Natural killer cell (primary cell): ENCODE measurements around the gene TXLNG. TPM values are rescaled to one million over a fixed set of nuclear protein-coding genes. Genes with fewer than 3 reads are reported as not detected.
A peak's percentile ranks its signal among the peaks of the same experiment; 100 is the strongest.

Source experiments
- ATAC-seq, 3 donors: fragments of 150-1000 bp in 2 of 3; fragments of 200-7000 bp in 1 of 3; cut with Tn5 transposase; 1 replicate in 1 of 3; 2 replicates in 2 of 3; pipeline ENCODE4 v1.10.0; 2021; ENCODE audit warnings: mild to moderate bottlenecking in 2 of 3, moderate library complexity in 2 of 3
- DNase-seq, 2 donors: peaks; one replicate each; pipeline versions ENCODE4 v3.0.0 to v3.0.0-alpha.2; 2013 to 2021; ENCODE audit warnings: mixed read lengths in 1 of 2
- H3K27ac ChIP-seq: one replicate; pipeline ENCODE4 v1.5.1; 2013; ENCODE audit warnings: mild to moderate bottlenecking, low read length
- H3K27me3 ChIP-seq: one replicate; pipeline ENCODE4 v1.6.1; 2013; ENCODE audit warnings: low read length; ENCODE audit not compliant: control insufficient read depth, insufficient read depth
- H3K36me3 ChIP-seq: one replicate; pipeline ENCODE4 v1.6.1; 2013; ENCODE audit warnings: low read length; ENCODE audit not compliant: control insufficient read depth, insufficient read depth
- H3K4me1 ChIP-seq: one replicate; pipeline ENCODE4 v1.6.1; 2013; ENCODE audit warnings: low read length; ENCODE audit not compliant: control insufficient read depth, insufficient read depth
- H3K4me3 ChIP-seq: one replicate; pipeline ENCODE4 v1.5.1; 2013; ENCODE audit warnings: low read length
- H3K9me3 ChIP-seq: one replicate; pipeline ENCODE4 v1.6.1; 2013; ENCODE audit warnings: low read length; ENCODE audit not compliant: control insufficient read depth, insufficient read depth
- H3K27ac Mint-ChIP-seq, 2 donors: one replicate each; pipeline ENCODE4 v1.8.0; 2022; ENCODE audit warnings: mild to moderate bottlenecking in 2 of 2, mixed read lengths in 2 of 2, moderate library complexity in 1 of 2
- H3K27me3 Mint-ChIP-seq, 2 donors: one replicate each; pipeline ENCODE4 v1.8.0; 2022; ENCODE audit warnings: low read depth in 2 of 2, mixed read lengths in 2 of 2
- H3K36me3 Mint-ChIP-seq: one replicate; pipeline ENCODE4 v1.8.0; 2022; ENCODE audit warnings: mixed read lengths
- H3K4me1 Mint-ChIP-seq, 2 donors: one replicate each; pipeline ENCODE4 v1.8.0; 2022; ENCODE audit warnings: mixed read lengths in 2 of 2
- H3K4me3 Mint-ChIP-seq: one replicate; pipeline ENCODE4 v1.8.0; 2022; ENCODE audit warnings: mild to moderate bottlenecking, moderate library complexity, mixed read lengths
- H3K9me3 Mint-ChIP-seq, 2 donors: one replicate each; pipeline ENCODE4 v1.8.0; 2022; ENCODE audit warnings: mixed read lengths in 2 of 2
- WGBS: methylation state at CpG from one replicate; pipeline ENCODE4 v1.1.7; 2013; ENCODE audit warnings: missing lambda C conversion rate; ENCODE audit not compliant: insufficient coverage; 5-methylcytosine and 5-hydroxymethylcytosine counted together
- intact Hi-C: fragments of 100-400 bp; cut with micrococcal nuclease; formaldehyde crosslinking; loops from one replicate; pipeline ENCODE4 v1.14.2; 2022
- total RNA-seq, 4 donors: library from RNA; stranded (reverse); fragments of 120-200 nt in 1 of 4; gene quantifications; one replicate each; pipeline versions ENCODE4 v1.2.3 to v1.2.4, GENCODE V29; 2013 to 2022
- TF ChIP-seq, protein P1 (sequence below): fragments of 200-600 bp; IDR thresholded peaks from one replicate; pipeline ENCODE4 v1.8.0; 2022; ENCODE audit warnings: antibody characterized with exemption

TXLNG gene
- total RNA-seq, 3 donors from 2014 or later (not counting 1 experiment from before 2014, with no cell fraction given) = 8.1 to 16.9 (median 9.9) TPM

DNA sequence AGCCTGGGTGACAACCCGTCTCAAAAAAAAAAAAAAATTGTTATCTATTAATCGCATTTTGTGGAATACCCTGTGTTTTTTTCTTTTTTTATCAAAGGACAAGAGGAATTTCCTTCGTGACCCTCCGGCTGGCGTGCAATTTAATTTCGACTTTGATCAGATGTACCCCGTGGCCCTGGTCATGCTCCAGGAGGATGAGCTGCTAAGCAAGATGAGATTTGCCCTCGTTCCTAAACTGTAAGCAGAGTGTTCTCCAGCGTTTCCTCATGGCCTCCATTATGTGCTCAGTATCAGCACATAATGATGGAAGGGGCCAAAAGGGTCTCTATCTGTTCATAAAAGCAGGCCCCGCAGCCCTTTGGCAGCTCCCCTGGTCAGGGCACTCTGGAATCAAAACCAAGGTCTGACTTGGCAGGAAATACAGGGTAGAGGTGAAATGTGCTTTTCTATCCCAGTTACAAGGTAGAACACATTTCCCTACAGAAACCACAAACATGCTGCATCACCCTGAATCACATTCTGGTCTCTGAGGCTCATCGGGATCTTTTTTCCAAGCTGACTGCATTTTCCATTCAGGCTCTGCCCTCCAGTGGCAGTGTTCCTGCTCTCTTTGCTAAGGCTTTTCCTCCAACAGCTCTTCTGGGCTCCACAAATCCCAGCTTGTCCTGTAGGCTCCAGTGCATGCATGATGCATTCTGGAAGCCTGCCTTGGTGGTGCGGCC, 42.5 kb upstream of the TXLNG start:
- intact Hi-C loops = no loop called here
- H3K27me3 Mint-ChIP-seq = no peaks in the 10 kb centered on the region
- DNase-seq (no peak), ATAC-seq (no peak)
- H3K27me3 ChIP-seq = no peaks in the 10 kb centered on the region
- peaks cover 20% of the 10 kb centered on the region for H3K36me3 ChIP-seq
- H3K27ac Mint-ChIP-seq = no peak overlapping the region
- H3K9me3 ChIP-seq = no peaks in the 10 kb centered on the region
- 95% methylated on average over 11 of the region's 12 CpGs for WGBS
- H3K9me3 Mint-ChIP-seq = no peaks in the 10 kb centered on the region
- H3K27ac ChIP-seq = no peak overlapping the region
- TF ChIP-seq, protein P1, sequence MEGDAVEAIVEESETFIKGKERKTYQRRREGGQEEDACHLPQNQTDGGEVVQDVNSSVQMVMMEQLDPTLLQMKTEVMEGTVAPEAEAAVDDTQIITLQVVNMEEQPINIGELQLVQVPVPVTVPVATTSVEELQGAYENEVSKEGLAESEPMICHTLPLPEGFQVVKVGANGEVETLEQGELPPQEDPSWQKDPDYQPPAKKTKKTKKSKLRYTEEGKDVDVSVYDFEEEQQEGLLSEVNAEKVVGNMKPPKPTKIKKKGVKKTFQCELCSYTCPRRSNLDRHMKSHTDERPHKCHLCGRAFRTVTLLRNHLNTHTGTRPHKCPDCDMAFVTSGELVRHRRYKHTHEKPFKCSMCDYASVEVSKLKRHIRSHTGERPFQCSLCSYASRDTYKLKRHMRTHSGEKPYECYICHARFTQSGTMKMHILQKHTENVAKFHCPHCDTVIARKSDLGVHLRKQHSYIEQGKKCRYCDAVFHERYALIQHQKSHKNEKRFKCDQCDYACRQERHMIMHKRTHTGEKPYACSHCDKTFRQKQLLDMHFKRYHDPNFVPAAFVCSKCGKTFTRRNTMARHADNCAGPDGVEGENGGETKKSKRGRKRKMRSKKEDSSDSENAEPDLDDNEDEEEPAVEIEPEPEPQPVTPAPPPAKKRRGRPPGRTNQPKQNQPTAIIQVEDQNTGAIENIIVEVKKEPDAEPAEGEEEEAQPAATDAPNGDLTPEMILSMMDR = no peak
- no peaks in the 10 kb centered on the region for H3K4me1 ChIP-seq
- H3K4me3 Mint-ChIP-seq = no peak overlapping the region
- H3K4me3 ChIP-seq = no peak overlapping the region
- H3K36me3 Mint-ChIP-seq = peaks cover 10% of the 10 kb centered on the region
- H3K4me1 Mint-ChIP-seq = no peaks in the 10 kb centered on the region

DNA sequence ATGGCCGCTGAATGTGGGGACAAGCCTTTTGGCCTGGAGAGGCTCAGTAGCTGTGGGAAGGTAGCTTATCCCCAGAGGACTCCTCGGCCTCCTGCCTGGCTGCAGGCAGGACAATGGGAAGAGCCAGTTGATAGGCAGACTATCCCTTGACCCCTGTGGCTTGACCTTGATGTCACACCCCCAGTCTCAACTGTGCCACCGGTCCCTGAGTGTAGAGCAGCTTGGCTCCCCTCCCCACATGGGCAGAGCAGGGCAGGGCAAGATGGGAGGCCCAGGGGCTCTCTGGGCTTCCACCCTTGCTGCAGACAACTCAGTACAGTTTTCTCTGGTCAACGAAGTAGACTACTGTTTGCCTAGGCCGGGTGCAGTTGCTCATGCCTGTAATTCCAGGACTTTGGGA, 41.2 kb upstream of the TXLNG start:
- H3K4me1 Mint-ChIP-seq = no peaks in the 10 kb centered on the region
- no peak overlapping the region for H3K27ac Mint-ChIP-seq
- H3K36me3 Mint-ChIP-seq = peaks cover 5% of the 10 kb centered on the region
- ATAC-seq (peak in 1 of 3 donors; percentile 17), DNase-seq (no peak)
- H3K4me3 Mint-ChIP-seq = no peak overlapping the region
- H3K9me3 Mint-ChIP-seq = no peaks in the 10 kb centered on the region
- Histone ChIP-seq H3K36me3 (peaks cover 26% of the 10 kb centered on the region), H3K27me3 (no peaks in the 10 kb centered on the region), H3K4me1 (no peaks in the 10 kb centered on the region), H3K9me3 (no peaks in the 10 kb centered on the region), H3K4me3 (no peak overlapping the region), H3K27ac (no peak overlapping the region)
- WGBS = 95% methylated on average over 5 of the region's 5 CpGs
- TF ChIP-seq, protein P1 = no peak
- no peaks in the 10 kb centered on the region for H3K27me3 Mint-ChIP-seq
- intact Hi-C loops = no loop called here

GRCh38 chrX:16745659-16746058, 40.6 kb upstream of the TXLNG start:
- no peak overlapping the region for H3K4me3 ChIP-seq
- no peaks in the 10 kb centered on the region for H3K9me3 ChIP-seq
- no peak overlapping the region for H3K27ac ChIP-seq
- Mint-ChIP-seq H3K36me3 (peaks cover 10% of the 10 kb centered on the region), H3K4me3 (no peak overlapping the region), H3K9me3 (no peaks in the 10 kb centered on the region), H3K27ac (no peak overlapping the region), H3K4me1 (no peaks in the 10 kb centered on the region), H3K27me3 (no peaks in the 10 kb centered on the region)
- peaks cover 26% of the 10 kb centered on the region for H3K36me3 ChIP-seq
- intact Hi-C loops = no loop called here
- H3K27me3 ChIP-seq = no peaks in the 10 kb centered on the region
- TF ChIP-seq, protein P1 = no peak
- DNase-seq (no peak), ATAC-seq (no peak)
- 94% methylated on average over 4 of the region's 5 CpGs for WGBS
- H3K4me1 ChIP-seq = no peaks in the 10 kb centered on the region

DNA sequence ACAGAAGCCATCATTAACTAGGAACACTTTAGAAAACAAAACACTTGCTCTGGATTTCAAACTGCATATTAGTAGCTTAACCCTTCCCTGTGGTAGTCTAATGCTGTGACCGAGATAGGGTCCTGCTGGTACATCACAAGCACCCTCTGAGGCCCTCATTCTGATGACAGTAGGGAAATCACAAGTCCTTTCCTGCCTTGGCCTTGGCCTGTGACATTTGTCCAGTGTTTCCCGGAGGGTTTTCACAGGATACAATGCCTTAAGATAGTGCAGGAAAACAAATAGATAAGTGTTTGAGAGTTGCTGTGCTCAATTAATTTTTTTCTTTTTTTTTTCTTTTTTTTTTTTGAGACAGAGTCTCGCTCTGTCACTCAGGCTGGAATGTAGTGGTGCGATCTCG, 37.8 kb upstream of the TXLNG start:
- Mint-ChIP-seq H3K9me3 (no peaks in the 10 kb centered on the region), H3K4me3 (no peak overlapping the region), H3K27me3 (no peaks in the 10 kb centered on the region), H3K4me1 (no peaks in the 10 kb centered on the region), H3K36me3 (peaks cover 10% of the 10 kb centered on the region), H3K27ac (no peak overlapping the region)
- Histone ChIP-seq H3K4me1 (no peaks in the 10 kb centered on the region), H3K27ac (no peak overlapping the region), H3K4me3 (no peak overlapping the region), H3K9me3 (no peaks in the 10 kb centered on the region), H3K36me3 (peaks cover 24% of the 10 kb centered on the region), H3K27me3 (no peaks in the 10 kb centered on the region)
- ATAC-seq (no peak), DNase-seq (no peak)
- intact Hi-C loops = no loop called here
- TF ChIP-seq, protein P1 = no peak
- WGBS = 98% methylated on average over 4 of the region's 5 CpGs
